Suprapubic skin (tissue), 4 donors: ENCODE results near the gene MCMBP.

Source experiments
- CTCF ChIP-seq, 2 donors: fragments of 200-600 bp in 1 of 2; fragments of 450-650 bp in 1 of 2; sonication (generic) in 1 of 2; IDR thresholded peaks; one replicate each; pipeline ENCODE4 v1.5.1; 2016 to 2019; ENCODE audit warnings: antibody characterized with exemption in 2 of 2, mild to moderate bottlenecking in 1 of 2, moderate library complexity in 1 of 2
- EP300 ChIP-seq: sonication (generic); formaldehyde crosslinking; IDR thresholded peaks from one replicate; pipeline ENCODE4 v1.6.1; 2017; ENCODE audit warnings: antibody characterized with exemption
- POLR2A ChIP-seq, 2 donors: fragments of 450-650 bp; IDR thresholded peaks; one replicate each; pipeline ENCODE4 v1.6.1; 2017; ENCODE audit warnings: antibody characterized with exemption in 2 of 2, mild to moderate bottlenecking in 2 of 2, moderate library complexity in 2 of 2
- POLR2AphosphoS5 ChIP-seq, 3 donors: sonication (generic); formaldehyde crosslinking; IDR thresholded peaks; one replicate each; pipeline ENCODE4 v1.6.1; 2017; ENCODE audit warnings: antibody characterized with exemption in 3 of 3

- no peak for TF ChIP-seq CTCF (IDR thresholded peaks at IDR 0.05)
- TF ChIP-seq POLR2AphosphoS5 (IDR thresholded peaks at IDR 0.05), result no peak
- no peak for TF ChIP-seq POLR2A (IDR thresholded peaks at IDR 0.05)
- no peak for TF ChIP-seq EP300
Observed at GRCh38 chr10:119893074-119893473, 20.4 kb upstream of the MCMBP start.
